Muscle of leg (tissue), 11 donors: ENCODE results near the gene SLC6A1. TPM values are rescaled to one million over a fixed set of nuclear protein-coding genes. Genes with fewer than 3 reads are reported as not detected.
"Not testable (repeated sequence)": the region's sequence is repeated elsewhere in the genome, so short reads cannot be mapped to it uniquely, and the experiment has no call there.

Experiments used
- DNase-seq: peaks from one replicate; pipeline ENCODE4 v3.0.0; 2013
- H3K27ac ChIP-seq: one replicate; pipeline ENCODE4 v1.5.1; 2013; ENCODE audit warnings: mild to moderate bottlenecking, low read length, control low read depth
- H3K27me3 ChIP-seq: one replicate; pipeline ENCODE4 v1.6.1; 2013; ENCODE audit warnings: low read length; ENCODE audit not compliant: control insufficient read depth, insufficient read depth
- H3K36me3 ChIP-seq: one replicate; pipeline ENCODE4 v1.6.1; 2013; ENCODE audit warnings: low read length; ENCODE audit not compliant: control insufficient read depth, insufficient read depth
- H3K4me1 ChIP-seq: one replicate; pipeline ENCODE4 v1.6.1; 2013; ENCODE audit warnings: low read length; ENCODE audit not compliant: control insufficient read depth, insufficient read depth
- H3K4me3 ChIP-seq: one replicate; pipeline ENCODE4 v1.5.1; 2013; ENCODE audit warnings: low read length, control low read depth
- H3K9me3 ChIP-seq: replicated peaks from 2 replicates; pipeline ENCODE4 v1.6.1; 2013; ENCODE audit warnings: low read depth, low read length; ENCODE audit not compliant: control insufficient read depth
- WGBS: methylation state at CpG from one replicate; pipeline ENCODE4 v1.1.5; 2013; ENCODE audit warnings: missing lambda C conversion rate; ENCODE audit not compliant: insufficient coverage; 5-methylcytosine and 5-hydroxymethylcytosine counted together
- polyA plus RNA-seq, 8 donors: library from polyadenylated mRNA; unstranded; fragments of 120-200 nt; gene quantifications; one replicate each; pipeline versions ENCODE4 v1.2.1 to v1.2.3, GENCODE V29; 2013; ENCODE audit warnings: inconsistent platforms in 1 of 8, low replicate concordance in 1 of 8; ENCODE audit not compliant: insufficient read length in 8 of 8, insufficient read depth in 1 of 8
- total RNA-seq: library from RNA; stranded (reverse); fragments of 120-200 nt; gene quantifications from one replicate; pipeline ENCODE4 v1.2.4, GENCODE V29; 2013

The SLC6A1 gene
- total and polyA plus RNA-seq, 9 donors: 1.2 to 3.2 (median 2.0) TPM

GRCh38 chr3:11059090-11059798, 66.7 kb downstream of the SLC6A1 start:
- Histone ChIP-seq H3K36me3 (no peaks in the 10 kb centered on the region), H3K27ac (no peak overlapping the region), H3K4me3 (no peak overlapping the region), H3K27me3 (peaks cover 14% of the 10 kb centered on the region), H3K4me1 (peaks cover 11% of the 10 kb centered on the region), H3K9me3 (no peaks in the 10 kb centered on the region)
- WGBS: 8% methylated on average over 6 of the region's 14 CpGs
- peak; percentile 76 for DNase-seq

GRCh38 chr3:11059799-11060115, 67.2 kb downstream of the SLC6A1 start:
- Histone ChIP-seq H3K27ac (no peak overlapping the region), H3K36me3 (no peaks in the 10 kb centered on the region), H3K27me3 (peaks cover 14% of the 10 kb centered on the region), H3K4me1 (peaks cover 11% of the 10 kb centered on the region), H3K4me3 (no peak overlapping the region), H3K9me3 (no peaks in the 10 kb centered on the region)
- no peak for DNase-seq

GRCh38 chr3:11060500-11061251, 68.1 kb downstream of the SLC6A1 start:
- no peaks in the 10 kb centered on the region for H3K9me3 ChIP-seq
- H3K4me3 ChIP-seq: peak overlapping the region; percentile 5
- peaks cover 14% of the 10 kb centered on the region for H3K27me3 ChIP-seq
- WGBS: 27% methylated on average over 35 of the region's 35 CpGs
- no peaks in the 10 kb centered on the region for H3K36me3 ChIP-seq
- peak; percentile 51 for DNase-seq
- H3K27ac ChIP-seq: no peak overlapping the region
- H3K4me1 ChIP-seq: peaks cover 11% of the 10 kb centered on the region

DNA sequence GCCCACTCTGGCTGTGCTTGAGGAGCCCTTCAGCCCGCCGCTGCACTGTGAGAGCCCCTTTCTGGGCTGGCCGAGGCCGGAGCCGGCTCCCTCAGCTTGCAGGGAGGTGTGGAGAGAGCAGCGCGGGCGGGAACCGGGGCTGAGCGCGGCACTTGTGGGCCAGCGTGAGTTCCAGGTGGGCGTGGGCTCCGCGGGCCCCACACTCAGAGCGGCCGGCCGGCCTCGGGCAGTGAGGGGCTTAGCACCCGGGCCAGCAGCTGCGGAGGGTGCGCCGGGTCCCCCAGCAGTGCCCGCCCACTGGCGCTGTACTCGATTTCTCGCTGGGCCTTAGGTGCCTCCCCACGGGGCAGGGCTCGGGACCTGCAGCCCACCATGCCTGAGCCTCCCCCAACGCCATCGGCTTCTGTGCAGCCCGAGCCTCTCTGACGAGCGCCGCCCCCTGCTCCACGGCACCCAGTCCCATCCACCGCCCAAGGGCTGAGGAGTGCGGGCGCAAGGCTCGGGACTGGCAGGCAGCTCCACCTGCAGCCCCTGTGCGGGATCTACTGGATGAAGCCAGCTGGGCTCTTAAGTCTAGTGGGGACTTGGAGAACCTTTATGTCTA, 68.8 kb downstream of the SLC6A1 start:
- WGBS: 88% methylated on average over 34 of the region's 41 CpGs

DNA sequence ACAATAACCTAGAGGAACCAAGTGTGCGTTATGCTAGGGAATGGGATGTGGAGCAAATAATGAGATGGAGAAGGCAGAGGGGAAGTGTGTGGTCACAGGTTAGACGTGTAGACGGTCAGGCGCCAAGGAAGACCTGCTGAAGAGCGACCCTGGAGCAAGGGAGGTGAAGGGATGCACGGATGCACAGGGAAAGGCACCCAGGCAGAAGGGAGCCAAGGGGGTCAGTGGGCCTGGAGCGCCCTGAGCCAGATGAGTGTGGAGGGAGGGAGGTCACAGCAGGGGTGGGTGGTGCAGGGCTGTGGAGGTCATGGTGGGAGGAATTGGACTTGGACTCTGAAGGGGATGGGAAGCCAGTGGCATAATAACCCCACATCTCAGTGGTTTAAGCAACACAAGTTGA, 70.2 kb downstream of the SLC6A1 start:
- Histone ChIP-seq H3K27me3 (peaks cover 13% of the 10 kb centered on the region), H3K4me1 (peaks cover 11% of the 10 kb centered on the region), H3K4me3 (no peak overlapping the region), H3K36me3 (no peaks in the 10 kb centered on the region), H3K27ac (no peak overlapping the region), H3K9me3 (no peaks in the 10 kb centered on the region)
- WGBS: 75% methylated on average over 7 of the region's 7 CpGs
- DNase-seq: no peak

More for the DNA sequence above, 68.8 kb downstream of the SLC6A1 start:
- H3K9me3 ChIP-seq, H3K27ac ChIP-seq, H3K4me3 ChIP-seq, H3K36me3 ChIP-seq, DNase-seq: not testable (repeated sequence)
- Histone ChIP-seq H3K4me1 (peaks cover 11% of the 10 kb centered on the region), H3K27me3 (peaks cover 14% of the 10 kb centered on the region)

DNA sequence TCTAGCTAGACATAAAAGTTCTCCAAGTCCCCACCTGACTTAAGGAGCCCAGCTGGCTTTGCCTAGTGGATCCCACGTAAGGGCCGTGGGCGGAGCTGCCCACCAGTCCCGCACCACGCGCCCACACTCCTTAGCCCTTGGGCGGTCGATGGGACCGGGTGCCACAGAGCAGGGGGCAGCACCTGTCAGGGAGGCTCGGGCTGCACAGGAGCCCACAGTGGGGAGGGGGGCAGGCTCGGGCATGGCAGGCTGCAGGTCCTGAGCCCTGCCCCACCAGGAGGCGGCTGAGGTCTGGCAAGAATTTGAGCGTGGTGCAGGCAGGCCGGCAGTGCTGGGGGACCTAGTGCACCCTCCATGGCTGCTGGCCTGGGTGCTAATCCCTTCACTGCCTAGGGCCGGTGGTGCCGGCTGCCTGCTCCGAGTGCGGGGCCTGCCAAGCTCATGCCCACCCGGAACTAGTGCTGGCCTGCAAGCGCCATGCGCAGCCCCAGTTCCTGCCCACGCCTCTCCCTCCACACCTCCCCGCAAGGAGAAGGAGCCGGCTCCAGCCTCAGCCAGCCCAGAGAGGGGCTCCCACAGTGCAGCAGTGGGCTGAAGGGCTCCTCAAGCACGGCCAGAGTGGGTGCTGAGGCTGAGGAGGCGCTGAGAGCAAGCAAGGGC, 78.7 kb downstream of the SLC6A1 start:
- H3K4me3 ChIP-seq: no peak overlapping the region
- peaks cover 7% of the 10 kb centered on the region for H3K27me3 ChIP-seq
- no peaks in the 10 kb centered on the region for H3K4me1 ChIP-seq
- 93% methylated on average over 22 of the region's 26 CpGs for WGBS
- peaks cover 2% of the 10 kb centered on the region for H3K9me3 ChIP-seq
- H3K36me3 ChIP-seq: no peaks in the 10 kb centered on the region
- H3K27ac ChIP-seq: no peak overlapping the region
- no peak for DNase-seq

DNA sequence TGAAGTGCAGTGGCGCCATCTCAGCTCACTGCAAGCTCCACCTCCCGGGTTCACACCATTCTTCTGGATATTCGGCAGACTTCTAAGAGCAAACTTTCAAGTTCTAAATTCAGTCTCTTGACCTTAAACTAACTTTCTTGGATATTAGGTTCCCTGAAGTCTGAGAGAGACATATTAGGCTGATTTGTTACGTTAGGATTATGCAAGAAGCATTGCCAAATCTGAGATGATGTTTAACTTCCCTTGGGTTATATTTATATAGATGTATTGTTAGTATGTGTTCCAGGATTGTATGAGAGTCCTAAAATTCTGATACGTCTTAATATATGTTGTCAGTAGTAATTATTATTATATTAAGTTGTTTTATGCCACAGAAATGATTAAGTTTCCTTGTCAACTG, 80.1 kb downstream of the SLC6A1 start:
- DNase-seq: no peak
- Histone ChIP-seq H3K27me3 (peaks cover 9% of the 10 kb centered on the region), H3K4me3 (no peak overlapping the region), H3K4me1 (no peaks in the 10 kb centered on the region), H3K9me3 (peaks cover 2% of the 10 kb centered on the region), H3K27ac (no peak overlapping the region), H3K36me3 (no peaks in the 10 kb centered on the region)
- WGBS: 71% methylated on average over 1 of the region's 5 CpGs

DNA sequence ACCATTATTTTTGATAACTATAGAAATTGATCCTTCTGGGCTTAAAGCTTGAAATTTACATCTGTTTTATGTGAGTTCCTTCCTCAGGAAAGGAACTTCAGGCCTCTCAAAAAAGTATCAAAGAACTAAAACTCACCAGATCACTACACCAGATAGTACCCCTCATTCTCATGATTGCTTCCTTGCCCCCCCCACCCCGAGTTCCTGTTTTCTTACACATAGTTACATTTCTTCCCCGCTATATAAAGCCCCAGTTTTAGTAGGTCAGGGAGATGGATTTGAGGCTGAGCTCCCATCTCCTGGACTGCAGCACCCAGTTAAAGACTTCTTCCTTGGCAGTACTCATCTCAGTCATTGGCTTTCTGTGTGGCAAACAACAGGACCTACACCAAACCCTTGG, 81.5 kb downstream of the SLC6A1 start:
- no peaks in the 10 kb centered on the region for H3K9me3 ChIP-seq

DNA sequence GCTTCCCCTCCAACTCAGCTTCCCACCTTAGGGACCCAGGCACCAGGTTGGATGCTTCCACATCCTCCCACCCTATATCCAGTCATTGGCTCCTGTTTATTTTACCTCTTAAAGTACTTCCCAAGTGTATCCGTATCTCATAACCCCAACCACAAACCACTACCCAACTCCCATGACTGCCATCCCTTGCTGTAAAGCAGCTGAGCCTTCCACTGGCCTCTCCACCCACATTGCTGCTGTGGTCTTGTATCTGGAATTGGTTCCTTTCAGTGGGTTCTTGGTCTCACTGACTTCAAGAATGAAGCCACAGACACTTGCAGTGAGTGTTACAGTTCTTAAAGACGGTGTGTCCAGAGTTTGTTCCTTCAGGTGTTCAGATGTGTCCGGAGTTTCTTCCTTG, 81.9 kb downstream of the SLC6A1 start:
- Histone ChIP-seq H3K36me3 (no peaks in the 10 kb centered on the region), H3K4me1 (no peaks in the 10 kb centered on the region), H3K27ac (no peak overlapping the region), H3K4me3 (no peak overlapping the region), H3K27me3 (peaks cover 5% of the 10 kb centered on the region), H3K9me3 (no peaks in the 10 kb centered on the region)
- DNase-seq: no peak
- 92% methylated on average over 2 of the region's 3 CpGs for WGBS

More for the DNA sequence above, 81.5 kb downstream of the SLC6A1 start:
- no peak overlapping the region for H3K4me3 ChIP-seq
- no peak overlapping the region for H3K27ac ChIP-seq
- no CpG with 5 or more reads among the region's 2 CpGs for WGBS
- no peak for DNase-seq
- H3K27me3 ChIP-seq: peaks cover 5% of the 10 kb centered on the region
- H3K4me1 ChIP-seq: no peaks in the 10 kb centered on the region
- H3K36me3 ChIP-seq: no peaks in the 10 kb centered on the region

- H3K27me3 ChIP-seq, H3K27ac ChIP-seq, H3K4me1 ChIP-seq, DNase-seq, H3K4me3 ChIP-seq, H3K36me3 ChIP-seq, H3K9me3 ChIP-seq: not testable (repeated sequence)
- no CpG with 5 or more reads among the region's 2 CpGs for WGBS
Observed at GRCh38 chr3:11075122-11075521, 82.6 kb downstream of the SLC6A1 start.
